ENCODE data around the gene KIF3A.
A peak's percentile ranks its signal among the peaks of the same experiment; 100 is the strongest.
"Not testable (repeated sequence)": the region's sequence is repeated elsewhere in the genome, so short reads cannot be mapped to it uniquely, and the experiment has no call there.

KIF3A gene

DNA sequence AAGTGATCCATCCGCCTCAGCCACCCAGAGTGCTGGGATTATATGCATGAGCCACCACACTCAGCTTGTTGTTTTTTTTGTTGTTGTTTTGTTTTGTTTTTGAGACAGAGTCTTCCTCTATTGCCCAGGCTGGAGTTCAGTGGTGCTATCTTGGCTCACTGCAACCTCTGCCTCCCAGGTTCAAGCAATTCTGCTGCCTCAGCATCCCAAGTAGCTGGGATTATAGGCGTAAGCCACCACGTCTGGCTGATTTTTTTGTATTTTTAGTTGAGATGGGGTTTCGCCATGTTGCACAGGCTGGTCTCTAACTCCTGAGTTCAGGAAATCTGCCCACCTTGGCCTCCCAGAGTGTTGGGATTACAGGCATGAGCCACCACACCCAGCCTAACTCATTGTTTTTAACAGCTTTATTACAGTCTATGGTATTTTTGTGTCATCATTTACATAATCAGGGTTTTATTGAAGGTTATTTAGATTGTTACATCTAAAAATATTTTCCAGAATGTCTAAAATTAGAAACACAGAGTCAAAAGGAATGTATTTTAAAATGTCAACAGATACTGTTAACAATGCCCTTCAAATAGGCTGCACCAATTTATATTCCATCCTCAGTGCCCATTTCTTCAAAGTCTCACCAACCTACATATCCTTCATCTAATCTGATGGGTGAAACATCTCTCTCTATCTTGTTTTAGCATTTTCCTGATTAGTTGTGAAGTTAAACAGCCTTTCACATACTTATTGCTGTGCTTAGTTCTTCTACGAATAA is 18.6 kb downstream of the KIF3A start:
- no peak for ATAC-seq
- DNase-seq = no peak

DNA sequence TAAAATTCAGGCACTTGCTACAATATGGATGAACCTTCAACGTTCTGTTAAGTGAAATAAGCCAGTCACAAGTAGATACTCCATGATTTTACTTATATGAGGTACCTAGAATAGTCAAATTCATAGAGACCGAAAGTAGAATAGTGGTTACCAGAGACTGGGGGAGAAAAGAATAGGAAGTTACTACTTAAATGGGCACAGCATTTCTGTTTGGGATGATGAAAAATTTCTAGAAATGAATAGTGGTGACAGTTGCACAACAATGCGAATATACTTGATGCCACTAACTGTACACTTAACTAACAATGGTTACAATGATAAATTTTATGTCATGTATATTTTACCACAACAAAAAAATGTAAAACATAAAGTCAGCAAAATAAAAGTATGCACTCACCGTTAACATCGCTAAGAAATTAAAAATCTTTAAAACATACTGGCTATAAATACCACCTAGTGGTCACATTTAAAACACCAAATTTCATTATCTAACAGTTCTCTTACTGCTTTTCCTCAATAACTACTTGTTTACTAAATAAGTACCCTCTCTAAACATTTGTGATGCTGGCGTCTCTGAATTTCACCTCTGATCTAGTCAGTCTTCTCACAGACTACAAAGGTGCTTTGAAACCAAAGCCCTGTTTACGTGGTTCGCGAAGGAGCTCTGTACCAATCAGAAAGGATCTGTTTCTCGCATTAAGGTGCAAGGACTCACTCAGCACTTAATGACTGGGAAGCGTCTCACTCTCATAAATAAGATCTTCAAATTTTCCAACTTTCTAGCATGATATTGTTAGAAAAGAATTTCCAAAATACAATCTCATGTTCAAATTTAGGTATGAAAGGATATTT is 22.7 kb downstream of the KIF3A start:
- DNase-seq (no peak), ATAC-seq (no peak)

DNA sequence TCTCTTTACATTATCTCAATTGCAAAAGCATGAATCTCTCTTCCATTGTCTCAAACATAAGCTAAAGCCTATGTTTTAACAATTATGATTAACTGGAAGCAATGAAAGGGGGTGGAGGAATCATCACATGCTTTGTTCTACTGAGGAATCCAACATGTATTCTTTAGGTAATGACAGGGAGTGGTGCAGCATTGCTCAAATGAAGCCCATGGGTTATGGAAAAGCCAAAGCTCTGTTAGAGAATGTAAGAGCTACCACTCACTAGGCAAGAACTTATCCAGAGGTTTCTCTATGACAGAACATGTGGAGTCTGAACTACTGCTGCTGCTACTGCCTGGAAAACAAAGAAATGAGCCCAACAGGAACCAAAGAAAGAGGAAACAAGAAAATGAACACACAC is 28.7 kb downstream of the KIF3A start:
- DNase-seq (no peak), ATAC-seq (no peak)

DNA sequence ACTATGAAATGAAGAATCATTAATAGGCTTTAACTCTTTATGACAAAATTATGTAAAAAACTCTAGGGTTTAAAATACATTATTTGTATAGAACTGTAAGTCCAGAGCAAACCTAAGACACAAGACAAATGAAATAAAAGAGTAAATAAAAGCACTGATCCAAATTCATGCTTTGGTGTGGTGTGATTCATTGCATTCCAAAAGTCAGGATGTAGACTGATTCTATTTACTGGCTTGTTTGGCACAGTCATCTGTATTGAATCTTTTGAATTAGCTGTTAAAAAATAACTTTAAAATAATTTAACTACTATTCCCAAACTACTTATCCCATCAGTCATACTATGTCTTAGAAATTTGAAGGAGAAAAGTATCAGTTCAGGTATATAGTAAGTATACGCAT is 32.5 kb downstream of the KIF3A start:
- ATAC-seq = no peak
- DNase-seq = no peak

DNA sequence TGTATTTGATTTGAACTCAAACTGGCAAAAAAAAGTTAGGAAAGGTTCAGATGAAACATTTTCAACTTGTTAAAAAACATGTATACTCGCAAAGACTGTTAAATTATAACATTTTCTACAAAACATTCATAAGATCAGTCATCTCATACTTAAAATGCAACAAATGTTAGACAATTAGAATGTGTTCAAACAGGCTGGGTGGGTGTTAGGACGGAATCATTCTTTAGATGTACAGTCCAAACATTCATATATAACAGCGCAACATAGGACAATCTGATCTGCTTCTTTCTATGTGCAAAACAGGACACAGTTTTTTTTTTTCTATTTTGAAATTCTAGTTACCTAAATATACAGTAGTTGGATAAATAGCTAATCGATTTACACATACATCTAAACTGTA is 41.4 kb downstream of the KIF3A start:
- ATAC-seq = no peak
- no peak for DNase-seq

DNA sequence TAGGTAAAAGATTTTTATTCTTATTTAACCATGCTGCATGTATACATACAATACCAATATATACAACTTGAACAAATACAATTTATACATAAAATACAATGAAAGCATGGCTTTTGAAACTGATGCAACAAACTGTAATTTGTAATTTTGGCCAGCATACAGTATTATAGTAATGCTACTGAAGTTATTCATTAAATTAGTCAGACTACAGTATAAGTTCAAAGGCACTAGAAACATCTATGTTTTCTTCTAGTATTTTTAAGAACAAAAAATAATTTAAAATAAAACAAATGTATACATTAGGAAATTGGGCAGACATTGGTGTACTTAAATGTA is 44.7 kb downstream of the KIF3A start:
- no peak for DNase-seq
- no peak for ATAC-seq

DNA sequence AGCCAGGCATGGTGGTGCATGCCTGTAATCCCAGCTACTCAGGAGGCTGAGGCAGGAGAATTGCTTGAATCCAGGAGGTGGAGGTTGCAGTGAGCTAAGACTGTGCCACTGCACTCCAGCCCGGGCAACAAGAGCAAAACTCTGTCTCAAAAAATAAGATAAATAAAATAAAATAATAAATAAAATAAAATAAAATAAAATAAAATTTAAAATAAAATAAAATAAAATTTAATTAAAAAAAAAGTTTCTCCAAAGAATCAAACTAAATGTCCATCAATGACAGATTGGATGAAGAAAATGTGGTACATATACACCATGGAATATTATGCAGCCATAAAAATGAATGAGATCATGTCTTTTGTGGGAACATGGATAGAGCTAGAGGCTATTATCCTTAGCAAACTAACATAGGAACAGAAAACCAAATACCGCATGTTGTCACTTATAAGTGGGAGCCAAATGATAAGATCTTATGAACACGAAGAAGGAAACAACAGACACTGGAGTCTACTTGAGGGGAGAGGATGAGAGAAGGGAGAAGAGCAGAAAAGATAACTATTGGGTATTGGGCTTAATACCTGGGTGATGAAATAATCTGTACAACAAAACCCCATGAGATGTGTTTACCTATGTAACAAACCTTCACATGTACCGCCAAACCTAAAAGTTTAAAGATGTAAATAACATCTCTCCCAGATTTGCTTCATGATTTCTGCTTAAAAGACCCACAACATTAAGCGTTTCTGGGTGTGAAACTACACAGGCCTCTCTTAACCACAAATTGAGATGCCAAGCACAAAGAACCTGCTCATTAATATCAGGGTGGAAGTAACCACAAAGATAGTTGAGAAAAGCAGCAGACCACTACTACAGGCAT is 45.4 kb downstream of the KIF3A start:
- not testable (repeated sequence) for ATAC-seq, DNase-seq

DNA sequence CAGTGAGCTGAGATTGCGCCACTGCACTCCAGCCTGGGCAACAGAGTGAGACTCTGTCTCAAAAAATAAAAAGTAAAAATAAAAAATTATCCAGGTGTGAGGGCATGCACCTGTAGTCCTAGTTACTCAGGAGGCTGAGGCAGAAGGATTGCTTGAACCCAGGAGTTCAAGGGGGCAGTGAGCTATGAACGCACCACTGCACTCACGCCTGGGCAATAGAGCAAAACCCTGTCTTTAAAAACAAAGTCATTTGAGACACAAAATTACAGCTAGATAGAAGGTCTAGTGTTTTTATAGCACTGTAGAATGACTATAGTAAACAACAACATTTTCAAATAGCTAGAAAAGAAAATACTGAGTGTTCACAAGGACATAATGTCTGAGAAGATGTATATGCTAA is 47.2 kb downstream of the KIF3A start:
- DNase-seq (no peak), ATAC-seq (no peak)

DNA sequence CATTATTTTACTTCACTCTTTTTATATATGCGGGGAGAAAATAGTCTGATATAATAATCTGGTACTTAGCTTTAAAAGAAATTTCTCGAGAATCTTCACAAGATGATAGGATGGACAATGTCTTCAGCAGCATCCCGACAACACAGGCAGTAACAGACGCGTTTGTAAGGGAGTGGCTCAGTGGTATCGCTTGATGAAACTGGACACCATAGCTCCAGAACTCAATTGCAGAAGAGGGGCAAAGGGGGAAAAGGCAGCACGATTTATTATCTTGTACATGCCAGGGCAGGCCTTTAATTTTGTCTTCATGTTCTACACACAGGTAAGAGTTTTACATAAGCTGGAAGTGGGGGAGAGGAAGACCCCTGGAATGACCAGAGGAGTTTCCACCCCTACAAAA is 47.8 kb downstream of the KIF3A start:
- no peak for DNase-seq
- ATAC-seq = no peak

DNA sequence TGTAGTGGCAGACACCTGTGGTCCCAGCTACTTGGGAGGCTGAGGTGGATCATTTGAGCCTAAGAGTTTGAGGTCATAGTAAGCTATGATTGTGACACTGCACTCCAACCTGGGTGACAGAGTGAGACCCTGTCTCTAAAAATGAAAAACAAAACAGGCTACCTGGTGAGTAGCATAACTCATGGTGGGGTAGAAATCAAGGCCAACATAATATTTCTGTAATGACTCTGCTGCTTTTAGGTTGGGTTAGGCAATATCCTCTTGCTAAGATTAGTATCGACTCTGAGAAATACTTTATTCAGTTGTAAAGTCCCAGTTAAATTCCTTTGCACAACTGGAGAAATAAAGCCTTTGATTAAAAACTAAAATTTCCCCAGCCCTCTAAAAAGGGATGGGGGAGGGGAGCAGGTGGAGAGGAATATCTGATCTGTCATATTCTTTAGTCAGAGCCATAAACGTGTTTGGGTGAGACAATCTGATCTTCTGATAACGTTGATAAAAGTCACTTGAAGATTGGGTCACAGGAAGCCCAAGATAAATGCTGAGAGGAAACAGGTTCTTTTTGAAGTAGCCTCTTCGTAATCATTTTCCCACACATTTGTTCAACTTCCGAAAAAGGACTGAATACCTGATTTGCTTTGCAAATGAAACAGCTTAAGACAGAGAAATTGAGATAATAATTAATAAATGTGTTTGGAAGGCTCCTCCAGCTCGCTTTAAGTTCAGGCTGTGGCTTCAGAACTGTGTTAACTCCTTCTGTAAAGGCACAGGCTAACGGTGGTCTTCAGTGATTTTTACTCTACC is 48.6 kb downstream of the KIF3A start:
- DNase-seq (peak; percentile 35), ATAC-seq (peak; percentile 60)

DNA sequence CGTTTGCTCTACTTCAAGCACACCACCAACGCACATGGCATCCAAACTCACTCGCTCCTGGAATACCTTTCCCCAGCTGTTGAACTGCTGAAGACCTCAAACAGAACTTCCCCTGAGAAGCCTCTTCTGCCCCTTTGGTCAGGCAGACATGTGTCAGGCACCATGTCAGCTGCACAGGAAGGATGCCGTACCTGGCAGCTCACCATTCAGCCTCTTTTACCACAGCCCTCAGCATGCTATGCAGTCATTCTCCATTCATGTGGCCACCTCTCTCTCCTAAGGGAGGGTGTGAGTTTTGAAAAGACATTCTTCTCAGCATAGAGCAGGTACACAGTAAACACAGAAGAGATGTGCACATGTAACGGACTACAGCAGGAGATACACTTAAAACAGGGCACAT is 49.4 kb downstream of the KIF3A start:
- ATAC-seq (peak; percentile 70), DNase-seq (peak; percentile 36)

DNA sequence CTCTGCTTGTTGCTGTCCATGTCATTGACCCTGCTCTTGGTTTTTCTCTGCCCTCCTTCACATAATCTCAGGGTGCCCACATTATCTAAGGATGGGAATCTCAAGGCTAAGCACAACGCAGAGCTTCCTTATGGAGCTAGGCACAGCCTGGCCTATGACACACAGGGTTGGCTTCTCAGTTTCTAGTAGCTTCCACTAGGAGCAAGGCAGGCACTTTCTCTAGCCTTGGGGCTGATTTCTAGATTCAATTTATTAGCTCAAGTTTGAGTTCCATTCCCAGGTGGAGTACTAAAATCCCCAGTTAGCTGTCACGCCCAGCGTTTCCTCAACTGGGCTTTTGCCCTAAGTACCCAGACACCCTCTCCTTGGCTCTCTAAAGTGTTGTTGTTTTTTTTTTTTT is 51.2 kb downstream of the KIF3A start:
- DNase-seq (no peak), ATAC-seq (no peak)

DNA sequence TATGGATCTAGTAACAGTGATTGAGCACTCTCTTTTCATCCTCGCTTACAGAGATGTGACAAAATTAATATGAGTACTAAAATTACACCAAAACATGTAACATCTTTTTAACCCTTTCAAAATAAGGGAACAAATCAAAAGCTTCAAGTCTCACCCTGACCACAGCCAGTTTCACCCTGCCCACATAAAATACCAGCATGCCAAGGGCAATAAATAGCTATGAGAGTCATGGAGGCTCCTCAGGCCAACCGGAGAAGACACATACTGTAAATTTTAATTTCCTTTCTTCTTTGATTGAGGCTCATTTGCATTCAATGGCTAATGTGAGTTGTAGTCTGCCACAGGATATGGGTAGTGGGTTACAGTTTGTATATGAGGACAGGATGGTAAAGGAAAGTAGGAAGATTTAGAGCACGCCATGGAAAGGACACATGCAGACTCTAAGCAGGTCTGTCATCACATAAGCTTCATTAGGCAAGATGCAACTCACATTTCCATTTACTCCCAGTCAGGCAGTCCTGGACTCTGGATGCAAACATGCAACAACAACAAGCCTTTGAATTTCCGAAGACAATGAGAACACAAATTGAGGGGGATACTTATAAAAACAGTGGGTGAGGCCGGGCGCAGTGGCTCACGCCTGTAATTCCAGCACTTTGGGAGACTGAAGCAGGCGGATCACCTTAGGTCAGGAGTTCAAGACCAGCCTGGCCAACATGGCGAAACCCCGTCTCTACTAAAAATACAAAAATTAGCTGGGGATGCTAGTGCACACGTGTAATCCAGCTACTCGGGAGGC is 52.2 kb downstream of the KIF3A start:
- ATAC-seq (peak; percentile 52), DNase-seq (peak; percentile 30)

DNA sequence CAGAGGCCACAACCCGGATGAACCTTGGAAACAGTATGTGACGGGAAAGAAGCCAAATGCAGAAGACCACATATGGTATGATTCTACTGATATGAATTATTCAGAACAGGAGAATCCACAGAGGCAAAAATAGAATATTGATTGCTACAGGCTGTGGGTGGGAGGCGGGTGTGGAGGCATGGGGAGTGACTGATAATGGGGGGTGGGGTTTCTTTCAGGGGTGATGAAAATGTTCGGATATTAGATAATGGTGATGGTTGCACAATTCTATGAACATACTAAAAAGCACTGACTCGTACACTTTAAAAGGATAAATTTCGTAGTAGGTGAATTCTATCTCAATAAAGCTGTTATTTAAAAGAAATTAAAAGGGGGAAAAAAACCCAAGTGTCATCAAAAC is 52.9 kb downstream of the KIF3A start:
- no peak for ATAC-seq
- no peak for DNase-seq

DNA sequence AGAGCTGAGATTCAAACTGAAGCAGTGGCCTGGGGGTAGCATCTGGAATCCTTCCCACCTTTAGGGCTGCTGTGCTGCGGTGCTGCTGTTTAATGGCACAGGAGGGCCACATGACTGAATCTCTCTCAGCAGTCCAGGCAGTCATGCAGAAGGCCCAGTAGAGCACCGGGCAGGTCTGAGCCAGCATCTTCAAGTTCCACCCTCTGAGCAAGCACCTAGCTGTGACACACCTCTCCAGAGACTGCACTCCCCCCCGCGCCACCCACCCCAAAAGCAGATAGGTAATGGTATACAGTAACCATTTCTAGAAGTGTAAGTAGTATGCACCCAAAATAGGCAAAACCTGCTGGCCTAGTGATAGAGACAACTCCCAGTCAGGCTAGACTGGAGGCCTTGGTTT is 55.4 kb downstream of the KIF3A start:
- ATAC-seq = no peak

DNA sequence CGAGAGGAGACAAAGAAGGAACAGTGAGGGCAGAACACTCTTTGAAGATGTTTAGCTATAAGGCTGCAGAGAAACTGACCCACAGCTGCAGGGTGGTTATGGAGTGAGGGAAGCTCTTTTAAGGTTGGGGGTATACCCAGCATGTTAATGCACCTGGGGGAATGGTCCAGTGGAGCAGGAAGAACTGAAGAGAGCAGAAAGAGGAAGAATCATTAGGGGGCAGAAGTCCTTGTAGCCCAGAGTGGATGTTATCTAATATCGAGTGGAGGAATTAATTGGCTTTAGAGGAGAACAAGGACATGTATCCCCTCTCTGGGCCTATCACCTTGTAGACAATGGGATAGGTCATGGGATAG is 55.9 kb downstream of the KIF3A start:
- DNase-seq (no peak), ATAC-seq (no peak)

More for the DNA sequence above, 55.4 kb downstream of the KIF3A start:
- no peak for DNase-seq

DNA sequence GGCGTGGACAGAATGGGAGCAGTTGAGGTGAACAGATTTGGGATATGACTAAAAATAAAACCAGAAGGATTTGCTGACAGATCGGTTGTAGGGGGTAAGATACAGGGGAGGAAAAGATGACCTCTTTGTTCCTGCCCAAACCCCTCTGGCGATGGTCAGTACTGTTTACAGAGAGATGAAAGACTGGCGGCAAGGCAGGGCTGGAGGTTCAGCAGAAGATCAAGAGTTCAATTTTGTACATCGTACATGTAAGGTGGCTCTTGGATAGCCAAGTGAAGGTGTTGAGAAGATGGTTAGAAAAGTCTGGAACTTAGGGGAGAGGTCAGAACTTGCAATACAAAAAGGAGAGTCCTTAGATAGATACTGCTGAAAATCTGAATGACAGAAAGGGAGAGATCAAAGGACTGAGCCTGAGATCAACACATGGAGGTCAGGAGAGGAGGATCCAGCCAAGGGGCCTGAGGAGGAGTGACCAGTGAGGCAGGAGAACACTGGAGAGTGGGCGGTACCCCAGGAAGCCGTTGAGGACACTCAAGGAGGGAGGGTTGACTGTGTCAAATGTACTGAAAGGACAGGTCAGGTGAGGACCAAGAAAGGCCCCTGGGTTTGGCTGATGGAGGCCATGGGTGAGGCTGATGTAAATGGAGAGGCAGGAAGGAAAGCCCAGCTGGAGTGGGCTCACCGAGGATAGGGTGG is 56.4 kb downstream of the KIF3A start:
- DNase-seq = no peak
- ATAC-seq = no peak

DNA sequence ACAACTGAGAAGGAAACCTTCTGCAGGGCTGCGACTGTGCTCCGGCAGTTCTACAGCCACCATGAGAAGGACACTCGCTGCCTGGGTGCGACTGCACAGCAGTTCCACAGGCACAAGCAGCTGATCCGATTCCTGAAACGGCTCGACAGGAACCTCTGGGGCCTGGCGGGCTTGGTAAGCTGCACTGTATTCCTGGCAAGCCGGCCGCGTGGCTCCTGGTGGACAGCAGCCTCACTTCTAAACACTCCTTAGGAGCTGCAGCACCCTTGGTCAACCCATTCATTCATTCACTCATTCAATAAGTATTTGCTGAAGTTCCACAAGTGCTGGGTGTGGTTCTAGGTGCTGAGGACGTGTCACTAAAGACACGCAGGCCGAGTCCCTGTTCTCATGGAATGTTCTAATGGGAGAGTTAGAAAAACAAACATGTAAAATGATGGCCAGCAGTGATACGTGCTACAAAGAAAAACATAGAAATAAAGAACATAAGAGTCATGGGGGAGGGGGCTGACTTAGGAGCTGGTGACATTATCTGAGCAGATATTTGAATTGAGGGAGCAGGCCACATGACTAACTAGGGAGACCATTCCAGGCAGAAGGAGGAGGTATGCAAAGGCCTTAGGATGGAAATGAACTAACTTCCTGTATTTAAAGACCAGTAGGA is 57.5 kb downstream of the KIF3A start:
- DNase-seq = no peak
- ATAC-seq = no peak

DNA sequence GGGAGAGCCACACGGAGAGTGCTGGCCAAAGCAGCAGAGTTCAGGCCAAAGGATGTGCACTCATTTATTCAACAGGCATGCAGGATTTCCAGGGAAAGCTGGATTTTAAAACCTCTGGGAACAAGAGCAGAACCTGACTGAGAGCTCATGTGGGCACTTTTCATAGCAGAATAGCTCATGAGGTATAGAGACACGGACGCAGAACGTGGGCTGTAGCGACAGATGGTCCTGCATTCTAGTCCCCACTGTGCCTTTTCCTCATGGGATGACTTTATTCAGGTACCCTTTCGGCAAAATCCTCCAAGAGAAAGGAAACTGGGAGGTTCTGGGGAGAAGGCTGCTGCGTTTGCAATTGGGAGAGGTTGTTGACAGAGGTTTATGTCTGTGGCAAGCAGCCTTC is 58.2 kb downstream of the KIF3A start:
- DNase-seq = no peak
- ATAC-seq = no peak

DNA sequence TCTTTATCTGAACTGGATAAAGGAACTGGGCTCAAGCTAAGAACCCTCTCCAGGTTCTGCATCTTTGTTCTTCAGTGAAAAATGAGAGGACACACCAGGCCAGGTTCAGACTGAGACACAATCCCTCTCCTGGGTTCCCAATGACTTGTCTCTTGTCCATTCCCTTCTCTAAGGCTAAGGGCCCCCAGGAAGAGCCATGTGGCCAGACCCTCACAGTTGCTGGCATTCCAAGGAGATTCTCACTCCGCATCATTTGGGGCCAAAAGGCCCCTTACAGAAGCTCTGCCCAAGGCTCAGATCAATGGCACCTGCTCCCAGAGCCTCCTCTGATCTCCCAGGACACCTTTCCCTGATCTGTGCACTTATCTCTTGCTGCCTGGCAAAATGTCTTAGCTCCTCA is 58.6 kb downstream of the KIF3A start:
- no peak for ATAC-seq
- no peak for DNase-seq
